GM21360 (cell line): ENCODE results near the gene SULT1A2.
"Not testable (repeated sequence)": the region's sequence is repeated elsewhere in the genome, so short reads cannot be mapped to it uniquely, and the experiment has no call there.

Source experiments
- ATAC-seq: cut with Tn5 transposase; IDR thresholded peaks from one replicate; pipeline ENCODE4 v1.9.1; 2021; ENCODE audit warnings: mild to moderate bottlenecking, moderate library complexity; ENCODE audit not compliant: unreplicated experiment

SULT1A2 gene

GRCh38 chr16:28592511-28592910 lies 4.3 kb downstream of the SULT1A2 start:
- no peak for ATAC-seq

GRCh38 chr16:28591355-28591754 lies 5.5 kb downstream of the SULT1A2 start:
- no peak for ATAC-seq

GRCh38 chr16:28590384-28591340 lies 6.2 kb downstream of the SULT1A2 start:
- ATAC-seq: no peak

- no peak for ATAC-seq
Observed at GRCh38 chr16:28589930-28590329, 6.9 kb downstream of the SULT1A2 start.

- no peak for ATAC-seq
Observed at GRCh38 chr16:28589069-28589468, 7.8 kb downstream of the SULT1A2 start.

- no peak for ATAC-seq
Observed at GRCh38 chr16:28587386-28587785, 9.5 kb downstream of the SULT1A2 start.

GRCh38 chr16:28586466-28586865 lies 10.4 kb downstream of the SULT1A2 start:
- ATAC-seq: no peak

- no peak for ATAC-seq
Observed at GRCh38 chr16:28585674-28586073, 11.2 kb downstream of the SULT1A2 start.

- ATAC-seq: no peak
Observed at GRCh38 chr16:28580726-28581315, 16.0 kb downstream of the SULT1A2 start.

GRCh38 chr16:28575446-28576109 lies 21.3 kb downstream of the SULT1A2 start:
- ATAC-seq: no peak

GRCh38 chr16:28574925-28575324 lies 21.9 kb downstream of the SULT1A2 start:
- no peak for ATAC-seq

- no peak for ATAC-seq
Observed at GRCh38 chr16:28573738-28574718, 22.8 kb downstream of the SULT1A2 start.

- no peak for ATAC-seq
Observed at GRCh38 chr16:28572696-28573510, 23.9 kb downstream of the SULT1A2 start.

GRCh38 chr16:28569968-28570752 lies 26.7 kb downstream of the SULT1A2 start:
- ATAC-seq: no peak

- ATAC-seq: no peak
Observed at GRCh38 chr16:28569021-28569420, 27.8 kb downstream of the SULT1A2 start.

- no peak for ATAC-seq
Observed at GRCh38 chr16:28567292-28567691, 29.6 kb downstream of the SULT1A2 start.

- not testable (repeated sequence) for ATAC-seq
Observed at GRCh38 chr16:28566233-28566925, 30.5 kb downstream of the SULT1A2 start.

GRCh38 chr16:28563218-28563617 lies 33.6 kb downstream of the SULT1A2 start:
- ATAC-seq: no peak
